Astrocyte of the spinal cord (primary cell): ENCODE results near the gene NF1.
"Not testable (repeated sequence)": the region's sequence is repeated elsewhere in the genome, so short reads cannot be mapped to it uniquely, and the experiment has no call there.

Experiments
- DNase-seq: peaks from one replicate; pipeline ENCODE4 v3.0.0; 2011; ENCODE audit warnings: low read depth, low spot score
- H3K4me3 ChIP-seq: 2 replicates; pipeline ENCODE4 v1.5.1; 2011; ENCODE audit warnings: low read depth, mild to moderate bottlenecking, low read length, moderate library complexity
- CTCF ChIP-seq: IDR thresholded peaks from 2 replicates; pipeline ENCODE4 v1.5.1; 2012; ENCODE audit warnings: low read depth, mild to moderate bottlenecking, low read length, inconsistent platforms
- in situ Hi-C: cut with HindIII; loops from 2 replicates; pipeline ENCODE4 v1.10.0; 2017; ENCODE audit warnings: low sequenced_read_pairs

The NF1 gene

GRCh38 chr17:31374503-31374902 is 279.7 kb downstream of the NF1 start:
- no peak for DNase-seq
- in situ Hi-C loops = no loop called here
- TF ChIP-seq CTCF = no peak
- H3K4me3 ChIP-seq = no peak overlapping the region

- TF ChIP-seq CTCF = peak; percentile 5
- in situ Hi-C loops = no loop called here
- no peak for DNase-seq
- no peak overlapping the region for H3K4me3 ChIP-seq
These were observed 283.9 kb downstream of the NF1 start for GRCh38 chr17:31378638-31379037.

GRCh38 chr17:31379597-31380205 is 284.9 kb downstream of the NF1 start:
- in situ Hi-C loops = no loop called here
- no peak for TF ChIP-seq CTCF
- H3K4me3 ChIP-seq = no peak overlapping the region
- no peak for DNase-seq

GRCh38 chr17:31381165-31381668 is 286.4 kb downstream of the NF1 start:
- H3K4me3 ChIP-seq = no peak overlapping the region
- TF ChIP-seq CTCF = no peak
- DNase-seq = no peak
- in situ Hi-C loops = no loop called here

- DNase-seq, in situ Hi-C loops, H3K4me3 ChIP-seq: not testable (repeated sequence)
These were observed 288.0 kb downstream of the NF1 start for GRCh38 chr17:31382668-31383275.

- in situ Hi-C loops, H3K4me3 ChIP-seq, DNase-seq: not testable (repeated sequence)
These were observed 288.7 kb downstream of the NF1 start for GRCh38 chr17:31383488-31383887.

- TF ChIP-seq CTCF = no peak
- no peak for DNase-seq
- in situ Hi-C loops = no loop called here
- H3K4me3 ChIP-seq = no peak overlapping the region
These were observed 290.9 kb downstream of the NF1 start for GRCh38 chr17:31385428-31386285.
